ENCODE data around the gene ITPR3. TPM values are rescaled to one million over a fixed set of nuclear protein-coding genes. Genes with fewer than 3 reads are reported as not detected.

ITPR3 gene
- total and polyA plus RNA-seq, 7 donors: 7.7 to 75.3 (median 10.2) TPM

GRCh38 chr6:33665957-33666356 lies 44.8 kb downstream of the ITPR3 start:
- 90 to 93% methylated on average over 13 of the region's 13 CpGs for WGBS, 2 donors
- TF ChIP-seq POLR2AphosphoS5 (IDR thresholded peaks at IDR 0.05) (no peak), EP300 (IDR thresholded peaks at IDR 0.05) (no peak), CTCF (IDR thresholded peaks at IDR 0.05) (no peak), POLR2A (IDR thresholded peaks at IDR 0.05) (no peak)
- H3K4me3 ChIP-seq: no peak overlapping the region
- peaks cover 0 to 5% (median 0%) of the 10 kb centered on the region in 4 donors for H3K36me3 ChIP-seq
- H3K27me3 ChIP-seq: peaks cover 0 to 5% (median 0%) of the 10 kb centered on the region in 3 donors
- no peak for DNase-seq
- no peaks in the 10 kb centered on the region for H3K9me3 ChIP-seq
- H3K4me1 ChIP-seq: no peaks in the 10 kb centered on the region
- intact Hi-C loops (cut with DNase I): no loop called here
- H3K27ac ChIP-seq: no peak overlapping the region

GRCh38 chr6:33667072-33667471 lies 46.0 kb downstream of the ITPR3 start:
- no peaks in the 10 kb centered on the region for H3K9me3 ChIP-seq
- peaks cover 0 to 5% (median 0%) of the 10 kb centered on the region in 4 donors for H3K36me3 ChIP-seq
- no peak overlapping the region for H3K27ac ChIP-seq
- no peak for DNase-seq
- TF ChIP-seq CTCF (IDR thresholded peaks at IDR 0.05) (no peak), POLR2A (IDR thresholded peaks at IDR 0.05) (no peak), POLR2AphosphoS5 (IDR thresholded peaks at IDR 0.05) (no peak), EP300 (IDR thresholded peaks at IDR 0.05) (no peak)
- 97 to 98% methylated on average over 16 of the region's 16 CpGs for WGBS, 2 donors
- H3K4me1 ChIP-seq: no peaks in the 10 kb centered on the region
- intact Hi-C loops (cut with DNase I): no loop called here
- H3K4me3 ChIP-seq: no peak overlapping the region
- peaks cover 0 to 5% (median 0%) of the 10 kb centered on the region in 3 donors for H3K27me3 ChIP-seq

- Histone ChIP-seq H3K27me3 (peaks cover 0 to 5% (median 0%) of the 10 kb centered on the region in 3 donors), H3K9me3 (no peaks in the 10 kb centered on the region), H3K36me3 (peaks cover 0 to 5% (median 0%) of the 10 kb centered on the region in 4 donors), H3K27ac (no peak overlapping the region), H3K4me3 (no peak overlapping the region), H3K4me1 (no peaks in the 10 kb centered on the region)
- intact Hi-C loops (cut with DNase I): no loop called here
- DNase-seq: no peak
- TF ChIP-seq POLR2AphosphoS5 (IDR thresholded peaks at IDR 0.05) (no peak), EP300 (IDR thresholded peaks at IDR 0.05) (no peak), POLR2A (IDR thresholded peaks at IDR 0.05) (no peak), CTCF (IDR thresholded peaks at IDR 0.05) (no peak)
- WGBS, 2 donors: 97% methylated on average over 11 of the region's 11 CpGs
Measured at GRCh38 chr6:33667776-33668175, 46.7 kb downstream of the ITPR3 start.

- Histone ChIP-seq H3K27ac (no peak overlapping the region), H3K36me3 (peaks cover 0 to 5% (median 0%) of the 10 kb centered on the region in 4 donors), H3K4me1 (peaks cover 0 to 4% (median 0%) of the 10 kb centered on the region in 4 donors), H3K9me3 (no peaks in the 10 kb centered on the region), H3K27me3 (peaks cover 0 to 5% (median 0%) of the 10 kb centered on the region in 3 donors), H3K4me3 (no peak overlapping the region)
- intact Hi-C loops (cut with DNase I): no loop called here
- no peak for DNase-seq
- TF ChIP-seq CTCF (IDR thresholded peaks at IDR 0.05) (no peak), POLR2AphosphoS5 (IDR thresholded peaks at IDR 0.05) (no peak), EP300 (IDR thresholded peaks at IDR 0.05) (no peak), POLR2A (IDR thresholded peaks at IDR 0.05) (no peak)
- 95 to 97% methylated on average over 8 of the region's 8 CpGs for WGBS, 2 donors
Measured at GRCh38 chr6:33668328-33668727, 47.2 kb downstream of the ITPR3 start.

GRCh38 chr6:33668914-33669313 lies 47.8 kb downstream of the ITPR3 start:
- Histone ChIP-seq H3K4me1 (peaks cover 0 to 5% (median 0%) of the 10 kb centered on the region in 4 donors), H3K4me3 (no peak overlapping the region), H3K36me3 (peaks cover 0 to 5% (median 0%) of the 10 kb centered on the region in 4 donors), H3K27me3 (peaks cover 0 to 5% (median 0%) of the 10 kb centered on the region in 3 donors), H3K9me3 (no peaks in the 10 kb centered on the region), H3K27ac (no peak overlapping the region)
- intact Hi-C loops (cut with DNase I): no loop called here
- TF ChIP-seq EP300 (IDR thresholded peaks at IDR 0.05): no peak
- TF ChIP-seq POLR2AphosphoS5 (IDR thresholded peaks at IDR 0.05): no peak
- TF ChIP-seq POLR2A (IDR thresholded peaks at IDR 0.05): no peak
- no peak for TF ChIP-seq CTCF (IDR thresholded peaks at IDR 0.05)
- 23 to 57% methylated on average over 17 of the region's 17 CpGs for WGBS, 2 donors
- DNase-seq: no peak

Data from sigmoid colon (tissue), 7 donors.